Measurements from ENCODE around the gene ERAL1. TPM values are rescaled to one million over a fixed set of nuclear protein-coding genes. Genes with fewer than 3 reads are reported as not detected.

Gene ERAL1
- total and polyA plus RNA-seq, 2 of the 13 experiments (the other 11 are each of a cell fraction or from before 2014, with no cell fraction given) = 46.9 to 72.2 TPM

GRCh38 chr17:28902819-28903545 is 48.2 kb downstream of the ERAL1 start, which contains the start of gene DHRS13 (continued):
- TF ChIP-seq E2F1 (CRISPR knock-in tag; IDR thresholded peaks at IDR 0.05) = no peak; the same call in 1 of the 2 replicates
- no peak for TF ChIP-seq HMGA1 (CRISPR knock-in tag; conservative IDR thresholded peaks at IDR 0.05)
- TF ChIP-seq NCOA5 (CRISPR knock-in tag; IDR thresholded peaks at IDR 0.05) = no peak
- 0 out of 2 replicates have a peak, but pooled peaks have one; percentile 14 for TF ChIP-seq ZNF746 (CRISPR knock-in tag; IDR thresholded peaks at IDR 0.05)
- TF ChIP-seq ZUFSP (CRISPR knock-in tag; IDR thresholded peaks at IDR 0.05; ENCODE audit: borderline replicate concordance) = no peak
- no peak for TF ChIP-seq PBX2 (CRISPR knock-in tag; IDR thresholded peaks at IDR 0.05)
- TF ChIP-seq GATA4 (IDR thresholded peaks at IDR 0.05; ENCODE audit: borderline replicate concordance, low read depth) = no peak
- TF ChIP-seq ZBTB38 (CRISPR knock-in tag; IDR thresholded peaks at IDR 0.05) = peak; percentile 96
- TF ChIP-seq ZNF280B (CRISPR knock-in tag; IDR thresholded peaks at IDR 0.05; ENCODE audit: borderline replicate concordance) = 0 out of 2 replicates have a peak, but pooled peaks have one; percentile 58
- TF ChIP-seq KLF15 (CRISPR knock-in tag; IDR thresholded peaks at IDR 0.05; ENCODE audit: borderline replicate concordance) = no peak
- peak; percentile 71; the same call in 1 of the 2 replicates for TF ChIP-seq RXRB (CRISPR knock-in tag; IDR thresholded peaks at IDR 0.05; ENCODE audit: borderline replicate concordance)
- TF ChIP-seq BCL6 (CRISPR knock-in tag; IDR thresholded peaks at IDR 0.05) = peak; percentile 32; the same call in 1 of the 2 replicates
- no peak; the same call in 1 of the 2 replicates for TF ChIP-seq HMG20A (CRISPR knock-in tag; IDR thresholded peaks at IDR 0.05; ENCODE audit: borderline replicate concordance)
- peak in 1 of 2 experiments; percentile 70; a peak in 3 of 4 replicates for TF ChIP-seq REST (IDR thresholded peaks at IDR 0.05; ENCODE audit: borderline replicate concordance in 1 of 2, low read depth in 1 of 2, low read length in 2 of 2)
- TF ChIP-seq STAT6 (CRISPR knock-in tag; IDR thresholded peaks at IDR 0.05; ENCODE audit: borderline replicate concordance) = no peak
- peak; percentile 53; the same call in 1 of the 2 replicates for TF ChIP-seq ZNF121 (CRISPR knock-in tag; IDR thresholded peaks at IDR 0.05)

Data from HepG2 (cell line).